Measurements from ENCODE around the gene ZDHHC14. TPM values are rescaled to one million over a fixed set of nuclear protein-coding genes. Genes with fewer than 3 reads are reported as not detected.

The ZDHHC14 gene
- total and polyA plus RNA-seq, 2 experiments from 2014 or later, result 3.0 to 7.4 TPM

GRCh38 chr6:157428427-157429202 is 47.6 kb downstream of the ZDHHC14 start:
- Histone ChIP-seq H3K79me2 (replicated peaks; ENCODE audit: insufficient read depth) (no peaks in the 10 kb centered on the region), H3F3A (replicated peaks; ENCODE audit: low read depth) (no peaks in the 10 kb centered on the region), H3K9me2 (ENCODE audit: insufficient read depth) (no peaks in the 10 kb centered on the region), H3K4me2 (peak overlapping the region; percentile 54; the same call in 1 of the 2 replicates), H3K4me1 (ENCODE audit: insufficient read depth) (peaks cover 22% of the 10 kb centered on the region), H3K4me3 (no peak overlapping the region), H2AFZ (no peak overlapping the region), H4K20me1 (replicated peaks; ENCODE audit: insufficient read depth) (no peaks in the 10 kb centered on the region), H3K27me3 (ENCODE audit: insufficient read depth) (no peaks in the 10 kb centered on the region), H3K27ac (ENCODE audit: low read depth) (0 out of 2 replicates have a peak overlapping the region, but pooled peaks have one; percentile 50), H3K36me3 (ENCODE audit: insufficient read depth) (no peaks in the 10 kb centered on the region)
- TF ChIP-seq NANOG (IDR thresholded peaks at IDR 0.05; ENCODE audit: borderline replicate concordance), result no peak
- peak; percentile 50 for ATAC-seq
- DNase-seq (ENCODE audit: low spot score), result peak; percentile 34
- Mint-ChIP-seq H3K36me3 (ENCODE audit: low read depth) (no peaks in the 10 kb centered on the region), H3K9me3 (no peaks in the 10 kb centered on the region), H3K27me3 (ENCODE audit: insufficient read depth, low read depth, poor library complexity) (peaks cover 6% of the 10 kb centered on the region), H3K4me1 (peaks cover 46% of the 10 kb centered on the region), H3K27ac (0 out of 2 replicates have a peak overlapping the region, but pooled peaks have one; percentile 1), H3K4me3 (no peak overlapping the region)

GRCh38 chr6:157429248-157429647 is 48.3 kb downstream of the ZDHHC14 start:
- H3K9me2 ChIP-seq (ENCODE audit: insufficient read depth), result no peaks in the 10 kb centered on the region
- H3K36me3 Mint-ChIP-seq (ENCODE audit: low read depth), result no peaks in the 10 kb centered on the region
- no peak overlapping the region for H3K4me3 Mint-ChIP-seq
- peaks cover 7% of the 10 kb centered on the region for H3K27me3 Mint-ChIP-seq (ENCODE audit: insufficient read depth, low read depth, poor library complexity)
- no peak overlapping the region for H3K4me3 ChIP-seq
- no peak overlapping the region for H3K27ac Mint-ChIP-seq
- H3K79me2 ChIP-seq (replicated peaks; ENCODE audit: insufficient read depth), result no peaks in the 10 kb centered on the region
- no peak for TF ChIP-seq STAT1 (IDR thresholded peaks at IDR 0.05; ENCODE audit: unreplicated experiment)
- no peak for TF ChIP-seq CREB1 (CRISPR knock-in tag; IDR thresholded peaks at IDR 0.05; ENCODE audit: low read depth)
- no peak for TF ChIP-seq EZH2 (IDR thresholded peaks at IDR 0.05; ENCODE audit: low read depth, unreplicated experiment)
- no peak for TF ChIP-seq ETS1 (IDR thresholded peaks at IDR 0.05)
- TF ChIP-seq JUNB (IDR thresholded peaks at IDR 0.05; ENCODE audit: unreplicated experiment), result no peak
- TF ChIP-seq REST (IDR thresholded peaks at IDR 0.05; ENCODE audit: unreplicated experiment), result no peak
- H3K27me3 ChIP-seq (ENCODE audit: insufficient read depth), result no peaks in the 10 kb centered on the region
- H3F3A ChIP-seq (replicated peaks; ENCODE audit: low read depth), result no peaks in the 10 kb centered on the region
- no peaks in the 10 kb centered on the region for H3K9me3 Mint-ChIP-seq
- no peak overlapping the region for H3K27ac ChIP-seq (ENCODE audit: low read depth)
- peak overlapping the region; percentile 54; the same call in 1 of the 2 replicates for H3K4me2 ChIP-seq
- no peak overlapping the region for H2AFZ ChIP-seq
- DNase-seq (ENCODE audit: low spot score), result no peak
- ATAC-seq, result no peak
- peaks cover 41% of the 10 kb centered on the region for H3K4me1 Mint-ChIP-seq
- H3K4me1 ChIP-seq (ENCODE audit: insufficient read depth), result peaks cover 16% of the 10 kb centered on the region
- H3K36me3 ChIP-seq (ENCODE audit: insufficient read depth), result no peaks in the 10 kb centered on the region
- H4K20me1 ChIP-seq (replicated peaks; ENCODE audit: insufficient read depth), result no peaks in the 10 kb centered on the region
